ENCODE results near the gene HOXA7.

HOXA7 gene

GRCh38 chr7:27104341-27105058 lies 52.0 kb downstream of the HOXA7 start:
- ATAC-seq, result no peak
